Measurements from ENCODE around the gene B4GALNT1. TPM values are rescaled to one million over a fixed set of nuclear protein-coding genes. Genes with fewer than 3 reads are reported as not detected.

B4GALNT1 gene
- 0.77 and 0.79 TPM in 2 replicates for total RNA-seq

DNA sequence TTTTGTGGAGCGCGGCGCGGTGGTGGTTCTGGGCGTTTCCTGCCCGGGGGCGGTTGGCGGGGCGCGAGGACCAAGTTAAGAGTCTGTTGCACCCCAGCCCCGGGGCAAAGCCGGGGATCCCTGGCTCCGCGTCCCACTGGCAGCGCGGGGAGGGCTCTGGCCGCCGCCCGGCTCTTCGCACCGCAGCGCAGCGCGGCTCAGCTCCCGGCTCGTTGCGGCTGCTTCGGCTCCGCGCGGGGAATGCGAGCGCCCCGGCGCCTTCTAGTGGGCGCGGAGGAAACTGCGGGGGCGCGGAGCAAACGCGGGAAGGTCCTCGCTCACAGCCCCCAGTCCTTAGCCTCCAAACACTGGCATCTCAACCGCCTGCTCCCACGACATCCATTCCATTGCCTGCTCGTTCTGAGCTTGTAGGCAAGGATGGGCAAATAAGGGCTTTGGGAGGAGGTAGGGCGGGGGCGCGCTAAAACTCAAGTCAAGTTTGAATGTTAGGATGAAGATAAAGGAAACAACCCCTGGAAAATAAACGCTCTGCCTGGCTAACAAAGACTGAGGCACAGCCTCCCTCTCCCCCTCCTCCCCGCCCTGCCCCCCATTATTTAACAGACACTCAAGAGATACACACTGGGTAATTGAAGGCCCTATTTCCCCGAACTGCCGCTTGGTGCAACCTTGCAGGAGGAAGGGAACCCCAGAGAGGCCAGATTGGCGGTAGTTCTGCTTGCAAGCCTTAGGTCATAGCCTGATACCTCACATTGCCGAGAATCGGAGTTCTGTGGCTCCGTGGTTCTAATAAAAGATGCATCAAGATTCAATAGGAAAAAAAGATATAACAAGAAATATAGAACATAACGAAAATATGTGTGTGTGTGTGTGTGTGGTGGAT is at the start of gene B4GALNT1:
TSS of gene B4GALNT1 (minus strand) at position 244 of the 883 bp plus-strand sequence. CDS start 1,069 bp downstream, outside the sequence.

DNA sequence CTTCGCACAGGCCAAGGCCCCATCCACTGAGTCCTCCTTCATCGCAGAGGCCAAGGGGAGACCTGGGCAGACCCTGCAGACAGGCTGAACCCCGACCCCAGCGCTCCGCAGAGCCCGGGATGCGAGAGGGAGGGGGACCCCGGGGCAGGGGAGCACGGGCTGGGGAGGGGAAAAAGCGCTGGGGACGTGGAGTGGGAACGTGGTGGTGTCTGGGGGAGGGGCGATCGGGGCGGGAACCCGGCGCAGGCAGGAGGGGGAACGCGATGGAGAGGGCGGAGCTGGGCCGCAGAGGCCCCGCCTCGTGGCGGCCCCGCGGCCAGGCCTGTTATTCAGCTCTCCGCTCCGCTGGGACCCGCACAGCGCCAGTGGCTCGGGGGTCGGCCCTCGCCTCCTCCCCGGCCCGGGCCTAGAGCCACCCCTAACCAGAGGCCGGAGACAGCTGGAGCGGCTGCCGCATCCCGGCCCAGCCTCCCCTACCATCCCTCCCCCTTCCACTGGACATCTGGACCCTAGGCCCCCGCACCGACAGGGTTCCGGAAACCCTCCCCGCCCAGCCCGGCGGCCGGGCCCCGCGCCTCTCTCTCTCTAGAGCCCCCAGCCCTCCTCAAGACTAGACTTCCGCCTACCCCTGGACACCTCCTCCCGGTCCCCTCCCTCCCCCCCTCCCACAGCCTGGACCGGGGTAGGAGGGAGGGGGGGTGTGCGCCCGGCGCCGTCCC is 21.7 kb downstream of the B4GALNT1 start, which contains the start of gene ARHGEF25:
TSS of gene ARHGEF25 (plus strand) at position 328 of the 719 bp plus-strand sequence. CDS start 460 bp downstream, outside the sequence.

DNA sequence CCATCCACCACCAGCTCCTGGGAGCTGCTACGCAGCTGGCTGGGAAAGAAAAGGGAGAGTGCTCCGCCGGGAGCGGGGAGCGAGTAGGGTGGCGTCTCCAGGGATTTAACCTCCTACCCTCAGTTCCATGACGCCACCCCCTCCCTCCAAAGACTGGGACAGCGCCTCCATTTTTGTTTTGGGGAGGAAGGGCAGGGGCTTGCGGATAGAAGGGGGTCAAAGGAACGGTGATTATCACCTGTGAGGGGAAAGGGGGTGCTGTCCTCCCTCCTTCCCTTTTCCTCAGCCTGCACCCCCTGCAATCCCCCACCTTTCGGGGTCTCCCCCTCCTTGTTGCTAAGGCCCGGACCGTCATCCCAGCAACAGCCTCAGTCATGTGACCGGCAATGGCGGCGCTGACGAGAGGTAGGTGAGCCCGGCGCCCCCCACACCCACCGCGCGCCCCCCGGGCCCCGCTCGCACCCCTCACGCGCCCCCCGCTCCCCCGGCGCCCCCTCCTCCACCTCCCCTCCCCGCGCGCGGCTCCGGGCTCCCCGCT is 28.5 kb downstream of the B4GALNT1 start, which contains the start of gene DTX3:
TSS of gene DTX3 (plus strand) at position 371 of the 538 bp plus-strand sequence. CDS start 1,694 bp downstream, outside the sequence.

DNA sequence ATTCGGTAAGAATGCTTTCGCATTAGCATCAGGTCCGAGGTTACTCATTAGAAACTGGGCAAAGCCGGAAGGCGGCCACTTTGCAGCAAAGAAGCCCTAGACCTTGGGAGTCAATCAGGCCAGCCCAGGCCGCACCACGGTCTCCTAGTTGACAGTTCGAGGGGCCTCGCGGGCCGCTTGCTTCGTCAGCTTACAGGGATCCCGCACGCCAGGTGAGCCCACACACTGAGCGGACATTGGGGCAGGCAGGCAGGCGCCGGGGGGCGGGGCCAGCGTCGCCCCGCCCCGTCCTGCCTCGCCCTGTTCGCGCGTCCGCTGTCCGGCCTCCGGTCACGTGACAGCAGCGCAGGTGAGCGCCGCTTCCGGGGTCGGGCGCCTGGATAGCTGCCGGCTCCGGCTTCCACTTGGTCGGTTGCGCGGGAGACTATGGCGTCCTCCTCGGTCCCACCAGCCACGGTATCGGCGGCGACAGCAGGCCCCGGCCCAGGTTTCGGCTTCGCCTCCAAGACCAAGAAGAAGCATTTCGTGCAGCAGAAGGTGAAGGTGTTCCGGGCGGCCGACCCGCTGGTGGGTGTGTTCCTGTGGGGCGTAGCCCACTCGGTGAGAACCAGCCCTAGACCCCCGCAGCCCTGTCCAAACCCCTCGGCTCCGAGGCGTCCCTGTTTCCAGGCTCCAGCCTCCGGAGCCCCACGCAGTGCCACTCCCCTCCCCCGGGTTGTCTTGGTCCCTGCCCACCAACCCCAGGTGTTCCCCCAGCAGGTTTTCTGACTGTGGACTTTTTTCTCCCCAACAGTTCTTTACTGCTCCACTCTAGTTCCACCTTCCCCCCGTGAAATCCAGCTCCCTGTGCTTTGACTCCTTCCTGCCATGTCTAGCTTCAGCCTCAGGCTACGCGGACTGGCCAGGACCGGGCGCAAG is 41.9 kb downstream of the B4GALNT1 start, which contains the start of gene PIP4K2C:
TSS of gene PIP4K2C (plus strand) at position 329 of the 918 bp plus-strand sequence. CDS start at position 427, 98 bp downstream.

Other genes starting within 250 kb of the B4GALNT1 start
- gene R3HDM2, start 202.2 kb downstream of the B4GALNT1 start, total RNA-seq, result 9.3 and 9.4 TPM in 2 replicates
- not detected in 2 replicates for gene INHBC, start 198.4 kb downstream of the B4GALNT1 start, total RNA-seq
- 0.47 and 0.52 TPM in 2 replicates for gene INHBE, start 177.9 kb downstream of the B4GALNT1 start, total RNA-seq
- gene GLI1, start 173.4 kb downstream of the B4GALNT1 start, total RNA-seq, result 0.47 and 0.86 TPM in 2 replicates
- 0.32 TPM in 1 of 2 replicates, not detected in the other for gene ARHGAP9, start 153.3 kb downstream of the B4GALNT1 start, total RNA-seq
- 91.1 and 149 TPM in 2 replicates for gene MARS1, start 145.1 kb downstream of the B4GALNT1 start, total RNA-seq
- 59.8 and 79.6 TPM in 2 replicates for gene DDIT3, start 112.7 kb downstream of the B4GALNT1 start, total RNA-seq
- gene MBD6, start 110.4 kb downstream of the B4GALNT1 start, total RNA-seq, result 3.4 and 4.7 TPM in 2 replicates
- gene DCTN2, start 86.0 kb downstream of the B4GALNT1 start, total RNA-seq, result 79.6 and 85.2 TPM in 2 replicates
- 0.47 and 0.60 TPM in 2 replicates for gene KIF5A, start 83.2 kb downstream of the B4GALNT1 start, total RNA-seq
- gene PIP4K2C, start 42.0 kb downstream of the B4GALNT1 start, total RNA-seq, result 7.9 and 11.8 TPM in 2 replicates
- 12.8 and 16.2 TPM in 2 replicates for gene DTX3, start 28.4 kb downstream of the B4GALNT1 start, total RNA-seq
- 33.4 and 38.7 TPM in 2 replicates for gene ARHGEF25, start 21.8 kb downstream of the B4GALNT1 start, total RNA-seq
- 186 and 554 TPM in 2 replicates for gene OS9, start 60.9 kb upstream of the B4GALNT1 start, total RNA-seq
- 0.32 and 0.43 TPM in 2 replicates for gene AGAP2, start 105.5 kb upstream of the B4GALNT1 start, total RNA-seq
- gene TSPAN31, start 111.8 kb upstream of the B4GALNT1 start, total RNA-seq, result 56.4 and 60.0 TPM in 2 replicates
- 163 and 185 TPM in 2 replicates for gene CDK4, start 119.1 kb upstream of the B4GALNT1 start, total RNA-seq
- 1.3 and 4.5 TPM in 2 replicates for gene MARCHF9, start 121.9 kb upstream of the B4GALNT1 start, total RNA-seq
- gene CYP27B1, start 133.9 kb upstream of the B4GALNT1 start, total RNA-seq, result 0.26 TPM in 1 of 2 replicates, not detected in the other
- gene METTL1, start 138.9 kb upstream of the B4GALNT1 start, total RNA-seq, result 2.5 and 3.1 TPM in 2 replicates
- 5.6 and 5.7 TPM in 2 replicates for gene EEF1AKMT3, start 139.4 kb upstream of the B4GALNT1 start, total RNA-seq
- gene TSFM, start 149.6 kb upstream of the B4GALNT1 start, total RNA-seq, result 9.4 and 14.3 TPM in 2 replicates
- 2.7 and 8.1 TPM in 2 replicates for gene AVIL, start 185.5 kb upstream of the B4GALNT1 start, total RNA-seq
- gene CTDSP2, start 213.5 kb upstream of the B4GALNT1 start, total RNA-seq, result 55.8 and 96.5 TPM in 2 replicates